HUDEP-2 (cell line): Measurements from ENCODE around the gene P4HA1.
"Not testable (repeated sequence)": the region's sequence is repeated elsewhere in the genome, so short reads cannot be mapped to it uniquely, and the experiment has no call there.

Experiments
- DNase-seq, 76 experiments: peaks; one replicate each; lab custom pipeline; 2025; ENCODE audit not compliant: unreplicated experiment in 76 of 76; lab: John Stamatoyannopoulos, UW

The P4HA1 gene

GRCh38 chr10:72984618-72985017 is 112.0 kb downstream of the P4HA1 start:
- not testable (repeated sequence) for DNase-seq

- peak in 48 of 76 experiments; percentile 1 to 57 (median 22) for DNase-seq
Measured at GRCh38 chr10:72981882-72982529, 114.7 kb downstream of the P4HA1 start.

GRCh38 chr10:72981028-72981881 is 115.4 kb downstream of the P4HA1 start:
- peak in 1 of 76 experiments; percentile 1 for DNase-seq

- no peak for DNase-seq
Measured at GRCh38 chr10:72980348-72980747, 116.3 kb downstream of the P4HA1 start.

GRCh38 chr10:72979709-72980108 is 117.0 kb downstream of the P4HA1 start:
- DNase-seq, result no peak

- DNase-seq, result no peak
Measured at GRCh38 chr10:72976886-72977285, 119.8 kb downstream of the P4HA1 start.
